ENCODE measurements around the gene SLC6A12.

The SLC6A12 gene

DNA sequence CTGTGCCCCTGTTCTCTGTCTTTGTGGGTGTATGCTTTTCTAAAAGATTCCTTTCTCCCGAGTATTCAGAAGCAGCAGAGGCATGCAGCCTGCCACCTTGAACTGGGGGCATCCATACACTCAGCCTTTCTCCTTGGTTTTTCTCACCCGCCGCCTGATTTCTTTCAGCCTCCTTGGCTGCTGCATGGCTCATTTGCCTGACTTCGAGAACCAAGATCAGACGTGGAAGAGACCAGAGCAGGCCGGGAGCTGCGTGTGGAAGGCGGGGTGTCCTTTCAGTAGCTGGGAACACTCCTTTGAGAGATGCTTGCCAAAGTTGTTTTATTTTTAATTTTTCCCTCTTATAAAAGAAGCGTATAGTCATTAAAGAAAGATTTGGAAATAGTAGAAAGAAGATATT, 53.1 kb downstream of the SLC6A12 start:
- H3K27me3 ChIP-seq (ENCODE audit: control insufficient read depth, insufficient read depth, low read length) = no peaks in the 10 kb centered on the region
- H3K9me3 ChIP-seq (ENCODE audit: control insufficient read depth, low read length) = no peaks in the 10 kb centered on the region
- H3K36me3 ChIP-seq (ENCODE audit: control insufficient read depth, insufficient read depth, low read length) = no peaks in the 10 kb centered on the region
- peaks cover 5% of the 10 kb centered on the region for H3K4me1 ChIP-seq (ENCODE audit: control insufficient read depth, insufficient read depth, low read length)
- no peak overlapping the region for H3K9ac ChIP-seq (ENCODE audit: low read length)
- H3K4me3 ChIP-seq (ENCODE audit: low read length) = no peak overlapping the region

DNA sequence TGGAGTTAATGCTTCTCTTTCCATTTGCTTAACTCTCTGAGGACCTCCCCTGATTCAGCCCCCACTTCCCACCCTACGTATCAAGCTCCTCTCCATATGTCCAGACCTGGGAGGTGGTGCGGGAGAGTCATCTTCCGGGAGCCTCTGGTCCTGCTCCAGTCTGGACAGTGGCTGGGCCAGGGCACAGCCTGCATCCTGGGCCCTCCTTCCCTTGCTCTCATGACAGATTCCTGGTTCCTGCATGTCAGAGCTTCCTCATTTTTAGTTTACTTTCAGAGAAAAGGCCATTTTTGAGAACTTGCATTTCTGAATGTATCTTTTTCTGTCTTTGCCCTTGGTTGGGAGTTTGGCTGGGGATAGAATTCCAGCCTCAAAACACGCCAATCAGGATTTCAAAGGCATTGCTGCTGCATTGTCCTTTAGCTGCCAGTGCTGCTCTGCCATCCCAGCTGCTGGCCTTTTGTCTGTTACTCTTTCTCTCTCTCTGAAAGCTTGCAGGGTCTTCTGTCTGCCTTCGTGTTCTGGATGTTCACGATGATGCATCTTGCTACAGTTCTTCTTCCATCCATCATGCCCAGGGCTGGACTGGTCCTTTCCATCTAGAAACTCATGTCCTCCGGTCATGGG, 54.7 kb downstream of the SLC6A12 start:
- Histone ChIP-seq H3K4me3 (ENCODE audit: low read length) (no peak overlapping the region), H3K9me3 (ENCODE audit: control insufficient read depth, low read length) (no peaks in the 10 kb centered on the region), H3K36me3 (ENCODE audit: control insufficient read depth, insufficient read depth, low read length) (no peaks in the 10 kb centered on the region), H3K4me1 (ENCODE audit: control insufficient read depth, insufficient read depth, low read length) (peaks cover 1% of the 10 kb centered on the region), H3K9ac (ENCODE audit: low read length) (no peak overlapping the region), H3K27me3 (ENCODE audit: control insufficient read depth, insufficient read depth, low read length) (no peaks in the 10 kb centered on the region)

DNA sequence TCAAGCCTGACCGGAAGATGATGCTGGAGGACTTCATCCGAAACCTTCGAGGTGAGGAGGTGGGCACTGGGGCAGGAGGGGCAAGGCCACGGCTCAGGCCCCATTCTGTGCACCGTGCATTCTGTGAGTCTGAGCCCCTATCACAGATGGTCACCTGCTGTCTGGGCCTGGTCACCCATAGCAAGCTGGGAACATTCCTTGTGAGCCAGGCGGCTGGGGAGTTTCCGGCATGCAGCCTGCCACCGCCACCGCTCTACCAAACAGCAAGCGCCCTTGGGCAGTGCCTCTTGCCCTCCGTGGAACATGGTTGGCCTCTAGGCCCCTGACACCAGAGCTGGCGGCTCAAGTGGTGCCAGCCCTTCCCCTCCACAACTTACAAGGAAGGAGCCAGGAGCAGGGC, 56.3 kb downstream of the SLC6A12 start:
- H3K4me1 ChIP-seq (ENCODE audit: control insufficient read depth, insufficient read depth, low read length) = no peaks in the 10 kb centered on the region

DNA sequence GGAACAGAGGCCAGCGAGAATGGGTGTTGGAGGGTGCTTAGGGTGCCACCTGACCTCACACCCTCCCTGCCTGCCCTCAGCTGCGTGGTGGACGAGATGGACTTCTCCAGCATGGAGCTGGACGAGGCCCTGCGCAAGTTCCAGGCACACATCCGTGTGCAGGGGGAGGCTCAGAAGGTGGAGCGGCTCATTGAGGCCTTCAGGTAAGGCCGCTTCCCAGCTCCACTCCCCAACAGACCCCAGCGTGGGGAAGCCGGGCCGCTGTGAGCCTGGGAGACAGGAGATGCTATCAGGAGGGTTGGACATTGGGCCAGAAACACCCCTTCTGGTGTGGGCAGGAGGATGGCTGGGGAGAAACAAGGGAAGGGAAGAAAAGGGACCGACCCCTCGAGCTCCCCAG, 57.0 kb downstream of the SLC6A12 start:
- no peak overlapping the region for H3K9ac ChIP-seq (ENCODE audit: low read length)
- H3K27me3 ChIP-seq (ENCODE audit: control insufficient read depth, insufficient read depth, low read length) = peaks cover 5% of the 10 kb centered on the region
- H3K4me1 ChIP-seq (ENCODE audit: control insufficient read depth, insufficient read depth, low read length) = no peaks in the 10 kb centered on the region
- no peaks in the 10 kb centered on the region for H3K9me3 ChIP-seq (ENCODE audit: control insufficient read depth, low read length)
- H3K36me3 ChIP-seq (ENCODE audit: control insufficient read depth, insufficient read depth, low read length) = no peaks in the 10 kb centered on the region
- H3K4me3 ChIP-seq (ENCODE audit: low read length) = no peak overlapping the region

More for the DNA sequence above, 56.3 kb downstream of the SLC6A12 start:
- Histone ChIP-seq H3K9me3 (ENCODE audit: control insufficient read depth, low read length) (no peaks in the 10 kb centered on the region), H3K9ac (ENCODE audit: low read length) (no peak overlapping the region), H3K27me3 (ENCODE audit: control insufficient read depth, insufficient read depth, low read length) (no peaks in the 10 kb centered on the region), H3K4me3 (ENCODE audit: low read length) (no peak overlapping the region), H3K36me3 (ENCODE audit: control insufficient read depth, insufficient read depth, low read length) (no peaks in the 10 kb centered on the region)

DNA sequence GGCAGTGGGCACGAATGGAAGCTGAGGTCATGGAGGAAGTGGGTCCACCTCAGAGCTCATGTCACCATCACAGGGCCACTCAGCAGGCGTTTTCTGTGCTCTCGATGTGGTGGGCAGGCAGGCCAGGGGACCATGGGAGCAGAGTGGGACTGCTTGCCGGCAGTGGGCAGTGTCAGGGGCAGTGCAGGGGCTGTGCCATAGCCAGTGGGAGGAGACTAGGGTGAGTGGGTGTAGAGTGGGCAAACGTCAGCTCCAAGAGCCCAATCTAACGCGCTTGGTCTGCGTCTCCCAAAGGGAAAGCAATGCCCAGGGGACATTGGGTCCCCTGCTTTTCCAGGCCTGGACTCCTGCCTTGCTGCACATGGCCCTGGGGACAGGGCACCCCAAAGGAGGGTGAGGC, 58.3 kb downstream of the SLC6A12 start:
- Histone ChIP-seq H3K4me3 (ENCODE audit: low read length) (no peak overlapping the region), H3K4me1 (ENCODE audit: control insufficient read depth, insufficient read depth, low read length) (no peaks in the 10 kb centered on the region), H3K27me3 (ENCODE audit: control insufficient read depth, insufficient read depth, low read length) (peaks cover 6% of the 10 kb centered on the region), H3K36me3 (ENCODE audit: control insufficient read depth, insufficient read depth, low read length) (no peaks in the 10 kb centered on the region), H3K9ac (ENCODE audit: low read length) (no peak overlapping the region), H3K9me3 (ENCODE audit: control insufficient read depth, low read length) (no peaks in the 10 kb centered on the region)

DNA sequence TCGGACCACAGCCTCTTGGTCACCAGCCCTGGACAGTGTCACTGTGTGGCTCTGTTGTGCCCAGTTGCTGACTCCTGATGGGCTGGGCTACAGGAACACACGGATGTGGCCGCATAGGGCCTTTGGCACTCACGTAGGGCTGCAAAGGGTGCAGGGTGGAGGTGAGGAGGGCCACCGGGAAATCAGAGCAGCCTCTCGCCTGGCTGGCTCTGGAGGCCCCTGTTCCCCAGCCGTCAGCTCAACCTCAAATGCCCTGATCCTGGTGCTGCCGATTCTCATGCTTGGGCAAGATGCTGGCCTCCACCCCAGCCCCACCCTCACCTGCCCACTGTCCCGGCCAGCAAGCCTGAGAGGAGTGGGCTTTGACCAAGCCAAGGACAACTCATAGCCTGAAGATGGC, 59.0 kb downstream of the SLC6A12 start:
- Histone ChIP-seq H3K36me3 (ENCODE audit: control insufficient read depth, insufficient read depth, low read length) (no peaks in the 10 kb centered on the region), H3K4me1 (ENCODE audit: control insufficient read depth, insufficient read depth, low read length) (no peaks in the 10 kb centered on the region), H3K9me3 (ENCODE audit: control insufficient read depth, low read length) (no peaks in the 10 kb centered on the region), H3K9ac (ENCODE audit: low read length) (no peak overlapping the region), H3K4me3 (ENCODE audit: low read length) (no peak overlapping the region), H3K27me3 (ENCODE audit: control insufficient read depth, insufficient read depth, low read length) (peaks cover 6% of the 10 kb centered on the region)

DNA sequence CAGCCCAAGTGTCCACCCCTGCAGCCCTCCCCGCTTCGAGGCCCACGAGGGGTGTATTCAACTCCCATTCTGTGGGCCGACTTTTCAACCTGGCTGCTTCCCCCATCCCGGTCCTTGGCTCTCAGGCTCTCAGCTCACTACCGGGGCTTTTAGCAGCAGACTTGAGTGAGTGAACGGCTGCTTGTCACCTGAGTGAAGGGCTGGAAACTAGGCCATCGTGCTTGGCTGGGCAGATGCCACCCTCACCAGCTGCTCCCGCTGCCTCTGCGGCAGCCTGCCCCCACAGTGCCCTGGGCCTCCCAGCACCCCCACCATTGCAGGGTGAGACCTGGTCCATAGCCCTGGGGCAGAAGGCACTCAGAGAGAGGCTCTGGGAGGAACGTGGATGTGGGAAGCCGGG, 59.9 kb downstream of the SLC6A12 start:
- no peaks in the 10 kb centered on the region for H3K9me3 ChIP-seq (ENCODE audit: control insufficient read depth, low read length)
- H3K27me3 ChIP-seq (ENCODE audit: control insufficient read depth, insufficient read depth, low read length) = peaks cover 10% of the 10 kb centered on the region
- H3K4me3 ChIP-seq (ENCODE audit: low read length) = no peak overlapping the region
- no peak overlapping the region for H3K9ac ChIP-seq (ENCODE audit: low read length)
- H3K4me1 ChIP-seq (ENCODE audit: control insufficient read depth, insufficient read depth, low read length) = no peaks in the 10 kb centered on the region
- no peaks in the 10 kb centered on the region for H3K36me3 ChIP-seq (ENCODE audit: control insufficient read depth, insufficient read depth, low read length)

DNA sequence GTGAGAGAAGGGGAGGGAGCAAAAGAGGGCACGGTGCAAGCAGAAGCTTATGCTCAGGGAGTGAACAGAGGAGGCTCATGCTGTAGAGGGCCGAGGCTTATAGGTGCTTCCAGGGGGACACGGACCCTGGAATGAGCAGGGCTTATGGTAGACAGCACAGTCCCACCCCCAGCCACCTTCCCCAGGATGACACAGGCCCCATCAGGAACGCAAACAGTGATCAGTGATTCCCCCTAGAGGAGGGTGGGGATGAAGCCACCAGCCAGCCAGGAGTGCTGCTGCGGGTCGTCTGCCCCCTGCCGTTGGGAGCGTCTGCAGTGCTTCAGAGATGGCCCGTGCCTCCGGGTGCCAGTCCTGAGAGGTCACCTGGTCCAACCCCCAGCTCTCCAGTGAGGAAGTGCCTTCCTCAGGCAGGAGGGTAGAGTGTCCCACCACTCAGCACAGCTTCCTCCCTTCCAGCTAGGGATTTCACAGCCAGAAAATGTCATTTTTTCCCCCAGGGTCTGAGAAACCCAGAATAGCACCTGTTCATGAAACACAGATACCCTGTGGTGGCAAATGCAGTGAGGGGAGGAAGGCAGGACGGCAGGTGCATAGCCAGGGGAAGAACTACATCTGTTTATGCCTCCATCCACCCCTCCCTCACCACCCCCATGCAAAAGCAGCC, 60.7 kb downstream of the SLC6A12 start:
- no peaks in the 10 kb centered on the region for H3K9me3 ChIP-seq (ENCODE audit: control insufficient read depth, low read length)
- peaks cover 10% of the 10 kb centered on the region for H3K27me3 ChIP-seq (ENCODE audit: control insufficient read depth, insufficient read depth, low read length)
- no peaks in the 10 kb centered on the region for H3K36me3 ChIP-seq (ENCODE audit: control insufficient read depth, insufficient read depth, low read length)
- no peaks in the 10 kb centered on the region for H3K4me1 ChIP-seq (ENCODE audit: control insufficient read depth, insufficient read depth, low read length)
- H3K9ac ChIP-seq (ENCODE audit: low read length) = no peak overlapping the region
- no peak overlapping the region for H3K4me3 ChIP-seq (ENCODE audit: low read length)

DNA sequence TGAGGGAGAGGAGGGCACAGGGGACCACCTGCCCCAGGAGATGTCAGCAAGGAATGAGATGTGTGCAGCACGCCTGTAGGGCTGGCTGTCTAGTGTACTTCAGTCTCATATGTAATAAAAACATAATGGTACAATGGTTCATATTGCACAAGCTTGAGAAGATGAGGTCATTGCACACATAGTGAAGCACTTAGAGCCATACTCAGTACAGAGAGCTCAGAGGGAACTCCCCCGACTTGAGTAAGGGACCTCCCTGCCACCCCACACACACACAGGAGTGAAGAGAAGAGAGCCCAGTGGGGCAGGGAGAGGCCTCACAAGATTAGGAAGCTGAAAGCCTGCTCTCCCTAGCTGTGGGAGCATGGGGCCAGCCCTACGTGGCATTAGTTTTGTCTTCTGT, 61.5 kb downstream of the SLC6A12 start:
- Histone ChIP-seq H3K4me3 (ENCODE audit: low read length) (no peak overlapping the region), H3K36me3 (ENCODE audit: control insufficient read depth, insufficient read depth, low read length) (no peaks in the 10 kb centered on the region), H3K9ac (ENCODE audit: low read length) (no peak overlapping the region), H3K9me3 (ENCODE audit: control insufficient read depth, low read length) (no peaks in the 10 kb centered on the region), H3K4me1 (ENCODE audit: control insufficient read depth, insufficient read depth, low read length) (no peaks in the 10 kb centered on the region), H3K27me3 (ENCODE audit: control insufficient read depth, insufficient read depth, low read length) (peaks cover 10% of the 10 kb centered on the region)

DNA sequence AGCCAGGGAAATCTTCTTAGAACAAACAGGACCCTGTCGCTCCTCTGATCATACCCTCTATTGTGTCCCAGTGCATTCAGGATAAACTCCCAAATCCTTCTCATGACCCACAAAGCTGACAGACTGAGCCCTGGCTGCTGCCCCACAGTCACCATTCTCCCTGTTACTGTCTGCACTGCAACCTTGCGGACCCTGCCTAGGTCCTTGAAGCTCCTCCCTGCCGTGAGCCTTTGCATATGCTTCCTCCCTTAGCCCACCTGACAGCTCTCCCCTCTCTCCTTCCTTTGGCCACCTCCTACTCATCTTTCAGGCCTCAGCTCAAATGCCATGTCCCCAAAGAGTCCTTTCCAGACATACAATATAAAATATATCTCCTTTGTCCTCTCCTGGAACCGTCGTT, 62.4 kb downstream of the SLC6A12 start:
- H3K9me3 ChIP-seq (ENCODE audit: control insufficient read depth, low read length) = no peaks in the 10 kb centered on the region
- H3K9ac ChIP-seq (ENCODE audit: low read length) = no peak overlapping the region
- no peaks in the 10 kb centered on the region for H3K36me3 ChIP-seq (ENCODE audit: control insufficient read depth, insufficient read depth, low read length)
- H3K4me1 ChIP-seq (ENCODE audit: control insufficient read depth, insufficient read depth, low read length) = no peaks in the 10 kb centered on the region
- H3K27me3 ChIP-seq (ENCODE audit: control insufficient read depth, insufficient read depth, low read length) = peaks cover 10% of the 10 kb centered on the region
- no peak overlapping the region for H3K4me3 ChIP-seq (ENCODE audit: low read length)

DNA sequence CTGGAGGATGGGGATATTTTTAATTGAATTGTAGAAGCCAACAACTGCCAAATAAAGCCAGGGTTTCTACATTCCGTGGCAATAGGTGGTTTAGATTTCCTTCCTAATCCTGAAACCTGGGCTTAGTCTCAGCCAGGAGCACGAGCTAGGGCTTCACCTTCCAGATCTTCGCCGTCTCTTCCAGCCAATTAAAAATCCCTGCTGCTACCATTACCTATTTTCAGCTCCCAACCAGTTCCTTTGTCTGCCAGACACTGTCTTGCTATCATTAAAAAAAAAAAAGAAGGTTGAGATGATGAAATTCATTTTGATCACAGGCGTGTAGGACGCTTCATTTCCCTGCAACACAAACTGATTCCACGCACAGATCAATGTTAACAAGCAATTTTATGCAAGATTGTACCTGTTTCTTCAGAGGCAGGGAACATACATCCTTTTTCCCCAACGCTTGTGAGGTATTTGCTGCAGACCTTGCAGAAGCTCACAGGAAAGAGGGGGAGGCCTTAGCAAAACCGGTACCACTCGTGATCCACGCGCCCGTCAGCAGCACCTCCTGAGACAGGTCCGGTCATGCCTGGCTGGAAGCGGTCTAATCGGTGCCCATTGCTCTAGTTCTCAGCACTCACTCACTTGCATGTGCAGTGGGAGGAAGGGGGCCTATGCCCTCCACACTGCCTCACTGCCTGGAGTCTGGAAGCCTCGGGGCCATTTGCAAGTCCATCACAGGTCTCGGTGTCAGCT, 65.1 kb downstream of the SLC6A12 start:
- no peaks in the 10 kb centered on the region for H3K36me3 ChIP-seq (ENCODE audit: control insufficient read depth, insufficient read depth, low read length)
- peaks cover 23% of the 10 kb centered on the region for H3K4me1 ChIP-seq (ENCODE audit: control insufficient read depth, insufficient read depth, low read length)
- no peak overlapping the region for H3K4me3 ChIP-seq (ENCODE audit: low read length)
- peaks cover 10% of the 10 kb centered on the region for H3K27me3 ChIP-seq (ENCODE audit: control insufficient read depth, insufficient read depth, low read length)
- H3K9me3 ChIP-seq (ENCODE audit: control insufficient read depth, low read length) = no peaks in the 10 kb centered on the region
- H3K9ac ChIP-seq (ENCODE audit: low read length) = no peak overlapping the region

DNA sequence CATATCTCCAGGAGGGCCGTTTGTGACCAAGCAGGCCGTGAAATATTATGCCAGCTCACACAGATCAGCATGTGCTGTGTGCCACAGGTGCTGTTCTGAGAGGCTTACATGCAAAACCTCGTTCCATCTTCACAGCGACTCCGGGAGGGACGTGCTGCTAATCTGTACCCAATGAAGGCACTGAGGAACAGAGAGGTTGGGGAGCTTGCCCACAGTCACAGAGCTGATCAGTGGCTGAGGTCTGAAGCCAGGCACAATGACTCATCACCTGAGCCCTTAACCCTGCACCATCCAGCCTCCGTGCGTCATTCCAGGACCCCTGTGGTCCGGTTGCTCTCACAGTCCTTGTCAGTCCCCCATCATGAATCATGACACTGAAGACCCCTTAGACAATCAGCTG, 66.7 kb downstream of the SLC6A12 start:
- Histone ChIP-seq H3K4me1 (ENCODE audit: control insufficient read depth, insufficient read depth, low read length) (peaks cover 38% of the 10 kb centered on the region), H3K4me3 (ENCODE audit: low read length) (no peak overlapping the region), H3K36me3 (ENCODE audit: control insufficient read depth, insufficient read depth, low read length) (no peaks in the 10 kb centered on the region), H3K9ac (ENCODE audit: low read length) (no peak overlapping the region), H3K27me3 (ENCODE audit: control insufficient read depth, insufficient read depth, low read length) (peaks cover 9% of the 10 kb centered on the region), H3K9me3 (ENCODE audit: control insufficient read depth, low read length) (no peaks in the 10 kb centered on the region)
